ENCODE data around the gene ZFP69B. TPM values are rescaled to one million over a fixed set of nuclear protein-coding genes. Genes with fewer than 3 reads are reported as not detected.

Gene ZFP69B
- total and polyA plus RNA-seq, 2 experiments from 2014 or later: 5.2 to 10.8 TPM

DNA sequence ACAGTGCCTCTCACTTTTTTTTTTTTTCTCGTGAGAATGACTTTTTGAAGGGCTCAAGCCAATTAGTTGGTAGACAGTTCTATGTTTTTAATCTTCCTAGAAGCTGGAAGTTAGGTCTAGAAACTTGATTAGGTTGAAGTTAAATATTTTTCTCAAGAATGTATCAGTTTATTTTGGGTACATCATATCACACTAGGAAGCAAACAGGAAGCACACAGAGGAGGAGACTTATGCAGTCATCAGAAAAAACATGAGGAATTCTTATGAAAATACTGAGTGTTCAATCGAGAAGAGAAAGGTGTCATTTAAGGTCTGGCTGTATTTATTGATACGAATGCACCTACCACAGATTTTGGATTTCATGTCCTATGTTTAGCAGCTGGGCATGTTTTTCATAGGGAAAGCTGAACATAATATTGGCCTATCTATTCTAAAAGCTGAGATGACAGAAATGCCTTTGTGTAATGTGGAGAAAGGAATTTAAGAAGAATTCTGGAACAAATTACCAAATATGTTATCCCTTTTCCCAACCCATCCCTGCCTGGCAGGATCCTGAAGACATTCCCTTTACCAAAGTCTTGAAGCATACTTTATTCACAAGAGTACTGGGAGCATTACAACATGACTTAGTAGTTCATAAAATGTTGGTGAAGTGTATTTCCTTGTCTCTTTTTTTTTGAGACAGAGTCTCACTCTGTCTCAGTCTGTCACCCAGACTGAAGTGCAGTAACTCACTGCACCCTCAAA, 17.5 kb upstream of the ZFP69B start (continued):
- no peak for TF ChIP-seq ETS1 (IDR thresholded peaks at IDR 0.05)

- H3K9me3 Mint-ChIP-seq: no peaks in the 10 kb centered on the region
- H3K4me1 Mint-ChIP-seq: no peaks in the 10 kb centered on the region
- no peaks in the 10 kb centered on the region for H4K20me1 ChIP-seq (replicated peaks; ENCODE audit: insufficient read depth)
- H3K36me3 ChIP-seq (ENCODE audit: insufficient read depth): no peaks in the 10 kb centered on the region
- no peaks in the 10 kb centered on the region for H3F3A ChIP-seq (replicated peaks; ENCODE audit: low read depth)
- H3K4me3 ChIP-seq: no peak overlapping the region
- H2AFZ ChIP-seq: no peak overlapping the region
- ATAC-seq: no peak
- no peak overlapping the region for H3K4me3 Mint-ChIP-seq
- no peaks in the 10 kb centered on the region for H3K9me2 ChIP-seq (ENCODE audit: insufficient read depth)
- no peaks in the 10 kb centered on the region for H3K27me3 Mint-ChIP-seq (ENCODE audit: insufficient read depth, low read depth, poor library complexity)
- DNase-seq (ENCODE audit: low spot score): no peak
- no peak overlapping the region for H3K4me2 ChIP-seq
- H3K27me3 ChIP-seq (ENCODE audit: insufficient read depth): no peaks in the 10 kb centered on the region
- no peaks in the 10 kb centered on the region for H3K4me1 ChIP-seq (ENCODE audit: insufficient read depth)
- no peak overlapping the region for H3K27ac Mint-ChIP-seq
- TF ChIP-seq CTCF (conservative IDR thresholded peaks at IDR 0.05; ENCODE audit: low read depth in 2 of 2): no peak
- no peak for TF ChIP-seq NANOG (IDR thresholded peaks at IDR 0.05; ENCODE audit: borderline replicate concordance)
- TF ChIP-seq POLR2AphosphoS5 (IDR thresholded peaks at IDR 0.05; ENCODE audit: low read depth): no peak
- TF ChIP-seq ZNF114 (CRISPR knock-in tag; IDR thresholded peaks at IDR 0.05): no peak
- TF ChIP-seq ZNF331 (CRISPR knock-in tag; IDR thresholded peaks at IDR 0.05; ENCODE audit: low read depth): no peak
- TF ChIP-seq JUNB (IDR thresholded peaks at IDR 0.05; ENCODE audit: unreplicated experiment): no peak
- TF ChIP-seq CREB1 (CRISPR knock-in tag; IDR thresholded peaks at IDR 0.05; ENCODE audit: low read depth): no peak
- H3K79me2 ChIP-seq (replicated peaks; ENCODE audit: insufficient read depth): no peaks in the 10 kb centered on the region
- H3K36me3 Mint-ChIP-seq (ENCODE audit: low read depth): no peaks in the 10 kb centered on the region
- no peak overlapping the region for H3K27ac ChIP-seq (ENCODE audit: low read depth)
Observed at GRCh38 chr1:40435471-40435870, 14.8 kb upstream of the ZFP69B start.

DNA sequence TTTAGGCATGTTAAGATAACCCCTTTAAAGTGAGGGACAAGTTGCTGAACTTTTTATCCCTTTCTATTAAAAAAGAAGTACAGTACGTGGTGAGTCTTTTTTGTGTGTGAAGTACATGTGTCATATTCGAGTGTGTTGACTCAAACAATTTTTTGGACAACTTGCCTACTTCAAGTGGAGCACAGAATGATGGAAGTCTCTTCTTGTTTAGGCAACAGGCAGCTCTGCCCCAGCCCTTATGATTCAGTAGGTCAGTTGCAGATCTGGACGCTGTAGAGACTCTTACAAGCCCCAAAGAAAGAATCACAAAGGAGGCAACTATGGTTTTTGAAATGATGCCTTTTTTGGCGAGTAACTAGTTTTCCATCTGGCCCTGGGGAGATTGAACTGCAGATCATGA, 14.4 kb upstream of the ZFP69B start:
- Histone ChIP-seq H2AFZ (no peak overlapping the region), H3K4me1 (ENCODE audit: insufficient read depth) (no peaks in the 10 kb centered on the region), H3K27me3 (ENCODE audit: insufficient read depth) (no peaks in the 10 kb centered on the region), H3K9me2 (ENCODE audit: insufficient read depth) (no peaks in the 10 kb centered on the region), H3K4me3 (no peak overlapping the region), H3K4me2 (no peak overlapping the region), H3K79me2 (replicated peaks; ENCODE audit: insufficient read depth) (no peaks in the 10 kb centered on the region), H3K36me3 (ENCODE audit: insufficient read depth) (no peaks in the 10 kb centered on the region), H3K27ac (ENCODE audit: low read depth) (no peak overlapping the region), H4K20me1 (replicated peaks; ENCODE audit: insufficient read depth) (no peaks in the 10 kb centered on the region), H3F3A (replicated peaks; ENCODE audit: low read depth) (no peaks in the 10 kb centered on the region)
- no peak for DNase-seq (ENCODE audit: low spot score)
- Mint-ChIP-seq H3K27me3 (ENCODE audit: insufficient read depth, low read depth, poor library complexity) (no peaks in the 10 kb centered on the region), H3K27ac (no peak overlapping the region), H3K4me1 (no peaks in the 10 kb centered on the region), H3K36me3 (ENCODE audit: low read depth) (no peaks in the 10 kb centered on the region), H3K4me3 (no peak overlapping the region), H3K9me3 (no peaks in the 10 kb centered on the region)
- ATAC-seq: no peak
- TF ChIP-seq EZH2 (IDR thresholded peaks at IDR 0.05; ENCODE audit: low read depth, unreplicated experiment) (no peak), CTCF (conservative IDR thresholded peaks at IDR 0.05; ENCODE audit: low read depth in 2 of 2) (no peak), REST (IDR thresholded peaks at IDR 0.05; ENCODE audit: unreplicated experiment) (no peak), ZNF114 (CRISPR knock-in tag; IDR thresholded peaks at IDR 0.05) (no peak)

Data from GM23338 (cell line).